Measurements from ENCODE around the gene P3H1.

GRCh38 chr1:42788021-42788420, 21.2 kb upstream of the P3H1 start:
- TF ChIP-seq CTCF (conservative IDR thresholded peaks at IDR 0.05; ENCODE audit: low read depth, low read length): no peak
- TF ChIP-seq EZH2 (IDR thresholded peaks at IDR 0.05; ENCODE audit: low read length, unreplicated experiment): no peak
